Panc1 (cell line): ENCODE measurements around the gene SLC26A4. TPM values are rescaled to one million over a fixed set of nuclear protein-coding genes. Genes with fewer than 3 reads are reported as not detected.

Source experiments
- ATAC-seq: fragments of 200-7000 bp; cut with Tn5 transposase; 2 replicates; pipeline ENCODE4 v1.9.1; 2020; ENCODE audit warnings: mild to moderate bottlenecking, moderate library complexity
- BruUV-seq: library from RNA; stranded (reverse); fragments of 400-500 nt; replicated peaks from 2 replicates; lab custom pipeline; 2021; lab: Mats Ljungman, UMichigan
- CTCF ChIA-PET: fragments of 300-600 bp; sonication (Branson Sonifier 250); formaldehyde crosslinking; loops from one replicate; lab custom pipeline; 2022; ENCODE audit warnings: antibody characterized with exemption; lab: Charles Lee
- POLR2A ChIA-PET: fragments of 300-600 bp; sonication (Branson Sonifier 250); formaldehyde crosslinking; loops from one replicate; lab custom pipeline; 2022; ENCODE audit warnings: antibody characterized with exemption; lab: Charles Lee
- DNase-seq: peaks from one replicate; pipeline ENCODE4 v3.0.0-alpha.2; 2010; ENCODE audit warnings: low read depth, low spot score
- H3K27ac ChIP-seq: 2 replicates; pipeline ENCODE4 v1.5.1; 2011; ENCODE audit warnings: mild to moderate bottlenecking, low read length, inconsistent platforms
- H3K27me3 ChIP-seq: fragments of 200-500 bp; sonication (Bioruptor generic); 2 replicates; pipeline ENCODE4 v1.6.0; 2014; ENCODE audit warnings: low read length, inconsistent platforms; ENCODE audit not compliant: control insufficient read depth, insufficient read depth
- H3K36me3 ChIP-seq: fragments of 200-500 bp; sonication (Bioruptor generic); 2 replicates; pipeline ENCODE4 v1.5.1; 2014; ENCODE audit warnings: inconsistent platforms, mild to moderate bottlenecking, low read length, moderate library complexity; ENCODE audit not compliant: control insufficient read depth, insufficient read depth
- H3K4me1 ChIP-seq: 2 replicates; pipeline ENCODE4 v1.5.1; 2011; ENCODE audit warnings: inconsistent platforms, mild to moderate bottlenecking, low read length, moderate library complexity; ENCODE audit not compliant: control insufficient read depth, insufficient read depth
- H3K4me3 ChIP-seq, 2 experiments: 2 replicates each; pipeline ENCODE4 v1.5.1; 2011 to 2012; ENCODE audit warnings: low read depth in 2 of 2, low read length in 2 of 2, mild to moderate bottlenecking in 2 of 2, inconsistent platforms in 1 of 2, moderate library complexity in 1 of 2
- H3K9me3 ChIP-seq: fragments of 200-500 bp; sonication (Bioruptor generic); 2 replicates; pipeline ENCODE4 v1.5.1; 2014; ENCODE audit warnings: low read depth, mild to moderate bottlenecking, inconsistent platforms, low read length, moderate library complexity; ENCODE audit not compliant: control insufficient read depth, insufficient read depth
- CTCF ChIP-seq: fragments of 450-650 bp; IDR thresholded peaks from 2 replicates; pipeline ENCODE4 v1.5.1; 2017; ENCODE audit warnings: mild to moderate bottlenecking
- POLR2AphosphoS5 ChIP-seq: IDR thresholded peaks from 2 replicates; pipeline ENCODE4 v1.6.1; 2012; ENCODE audit warnings: mild to moderate bottlenecking, low read depth, low read length, moderate library complexity
- REST ChIP-seq, 2 experiments: IDR thresholded peaks; 2 replicates each; pipeline ENCODE4 v1.6.1; 2011 to 2012; ENCODE audit warnings: low read depth in 2 of 2, control low read depth in 1 of 2, low read length in 1 of 2, mild to moderate bottlenecking in 1 of 2, moderate library complexity in 1 of 2; ENCODE audit not compliant: insufficient read depth in 1 of 2
- SIN3A ChIP-seq: IDR thresholded peaks from 2 replicates; pipeline ENCODE4 v1.6.1; 2012; ENCODE audit warnings: low read depth, mild to moderate bottlenecking, low read length, moderate library complexity, borderline replicate concordance; ENCODE audit not compliant: insufficient read depth
- TCF7L2 ChIP-seq: IDR thresholded peaks from 2 replicates; pipeline ENCODE4 v1.6.1; 2011; ENCODE audit warnings: mild to moderate bottlenecking, low read depth, low read length, inconsistent platforms
- in situ Hi-C: cut with HindIII; loops from 2 replicates; pipeline ENCODE4 v1.10.0; 2016; ENCODE audit warnings: low sequenced_read_pairs, low pct_unique_long_range_greater_than_20kb
- intact Hi-C: fragments of 100-400 bp; cut with micrococcal nuclease; formaldehyde crosslinking; loops from one replicate; pipeline ENCODE4 v1.10.0; 2022; ENCODE audit not compliant: unreplicated experiment
- total RNA-seq: library from RNA; stranded (reverse); gene quantifications from one replicate; pipeline ENCODE4 v1.2.1, GENCODE V29; 2021; ENCODE audit not compliant: unreplicated experiment

SLC26A4 gene
- total RNA-seq, 1 experiment from 2014 or later, result 0.05 TPM

GRCh38 chr7:107715531-107715930 lies 54.9 kb downstream of the SLC26A4 start:
- no TSS peak for BruUV-seq
- DNase-seq (no peak), ATAC-seq (no peak)
- no peaks in the 10 kb centered on the region for H3K4me1 ChIP-seq
- intact Hi-C loops (no loop called here), in situ Hi-C loops (no loop called here)
- CTCF ChIA-PET, result no interaction called here
- no peaks in the 10 kb centered on the region for H3K9me3 ChIP-seq
- no peak overlapping the region for H3K27ac ChIP-seq
- no peaks in the 10 kb centered on the region for H3K36me3 ChIP-seq
- H3K4me3 ChIP-seq, result no peak overlapping the region
- TF ChIP-seq CTCF, result no peak
- POLR2A ChIA-PET, result no interaction called here
- peaks cover 5% of the 10 kb centered on the region; the same call in 1 of the 2 replicates for H3K27me3 ChIP-seq

- DNase-seq, result no peak
- Histone ChIP-seq H3K27ac (no peak overlapping the region), H3K9me3 (no peaks in the 10 kb centered on the region), H3K4me3 (no peak overlapping the region), H3K36me3 (no peaks in the 10 kb centered on the region), H3K27me3 (peaks cover 3% of the 10 kb centered on the region; the same call in 1 of the 2 replicates), H3K4me1 (no peaks in the 10 kb centered on the region)
- ATAC-seq, result no peak
- intact Hi-C loops, result no loop called here
- in situ Hi-C loops, result no loop called here
- POLR2A ChIA-PET, result no interaction called here
- no peak for TF ChIP-seq SIN3A
- TF ChIP-seq CTCF, result no peak
- no peak for TF ChIP-seq POLR2AphosphoS5
- TF ChIP-seq REST (IDR thresholded peaks at IDR 0.05; ENCODE audit: insufficient read depth in 1 of 2, low read depth in 2 of 2, low read length in 1 of 2), result no peak
- TF ChIP-seq TCF7L2, result no peak
- no TSS peak for BruUV-seq
- CTCF ChIA-PET, result no interaction called here
Measured at GRCh38 chr7:107718456-107719193, 58.0 kb downstream of the SLC26A4 start.
